GM21717 (cell line): ENCODE results near the gene AKAP7.
"Not testable (repeated sequence)": the region's sequence is repeated elsewhere in the genome, so short reads cannot be mapped to it uniquely, and the experiment has no call there.

Experiments used
- ATAC-seq: cut with Tn5 transposase; IDR thresholded peaks from one replicate; pipeline ENCODE4 v1.9.1; 2021; ENCODE audit warnings: mild to moderate bottlenecking, moderate library complexity; ENCODE audit not compliant: unreplicated experiment

AKAP7 gene

DNA sequence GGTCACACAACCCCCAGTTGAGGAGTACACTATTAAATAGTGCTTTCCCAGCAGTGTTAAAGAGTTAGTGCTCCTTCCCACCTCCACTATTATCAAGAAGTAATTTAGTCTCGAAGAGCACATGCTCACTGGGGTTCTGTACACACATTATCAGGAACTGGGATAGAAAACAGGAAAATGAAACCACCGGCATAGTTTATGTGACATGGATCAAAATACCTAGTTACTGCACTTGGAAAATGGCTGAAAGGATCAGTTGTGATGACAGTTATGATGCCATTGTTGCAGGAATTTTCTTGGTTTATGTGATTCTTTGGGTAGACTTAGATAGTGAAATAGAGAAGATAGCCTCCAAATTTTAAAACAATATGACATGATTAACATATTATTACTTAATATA is 152.9 kb downstream of the AKAP7 start:
- no peak for ATAC-seq

- ATAC-seq = no peak
These were observed 155.7 kb downstream of the AKAP7 start for GRCh38 chr6:131290955-131291354.

DNA sequence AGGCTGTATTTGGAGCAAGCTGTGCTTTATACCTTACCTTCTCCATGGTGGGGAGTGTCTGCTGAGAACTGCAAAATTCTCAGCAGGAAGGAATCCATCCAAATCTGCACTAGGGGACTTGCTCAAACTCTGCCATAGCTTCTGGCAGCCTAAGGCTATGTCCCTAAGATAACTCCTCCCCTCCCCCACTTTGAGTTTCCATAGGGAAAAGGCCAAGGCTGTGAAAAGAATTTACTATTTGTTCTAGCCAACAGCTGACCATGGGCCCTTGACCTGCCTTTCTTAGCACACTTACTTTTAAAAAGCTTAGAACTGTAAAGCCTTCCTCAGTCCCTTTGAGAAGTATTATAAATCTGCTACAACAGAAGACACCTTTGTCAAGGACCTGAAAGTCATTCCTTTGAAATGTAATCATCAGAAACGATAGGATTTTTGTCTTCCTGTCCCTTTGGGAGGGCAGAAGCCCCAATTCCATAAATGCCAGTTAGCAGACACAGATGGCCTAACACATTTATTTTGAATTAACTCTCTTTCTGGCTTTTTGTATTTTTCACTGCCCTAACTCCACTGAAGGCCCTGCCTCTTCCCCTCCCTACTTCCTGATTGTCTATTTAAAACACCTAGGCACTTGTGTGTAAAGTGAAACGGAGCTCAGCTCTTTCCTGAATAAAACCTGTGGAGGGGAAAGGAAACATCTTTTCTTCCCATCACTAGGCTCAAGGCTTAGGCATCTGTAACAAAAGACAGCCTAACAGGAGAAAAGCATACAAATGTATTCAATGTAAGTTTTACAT is 157.1 kb downstream of the AKAP7 start:
- ATAC-seq = no peak

DNA sequence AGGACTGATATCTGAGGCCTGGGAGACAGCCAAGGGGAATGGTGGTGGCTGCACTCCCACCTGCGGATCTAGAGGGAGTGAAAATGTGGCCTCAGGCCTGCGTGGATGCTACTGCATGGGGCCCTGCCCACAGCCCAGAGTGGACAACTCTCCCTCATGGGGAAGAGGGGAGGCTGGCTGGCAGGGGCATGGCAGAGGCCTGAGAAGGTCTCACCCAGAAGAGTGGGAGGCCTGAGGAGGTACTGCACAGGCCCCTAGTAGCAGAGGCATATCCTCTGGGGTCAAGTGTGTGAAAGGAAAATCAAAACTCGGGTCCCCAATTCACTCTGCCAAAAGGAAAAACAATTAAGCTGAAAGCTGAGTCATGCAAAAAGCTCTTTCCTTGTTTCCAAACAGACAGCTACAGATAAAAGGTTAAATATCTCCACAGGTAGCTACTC is 158.2 kb downstream of the AKAP7 start:
- ATAC-seq = no peak

DNA sequence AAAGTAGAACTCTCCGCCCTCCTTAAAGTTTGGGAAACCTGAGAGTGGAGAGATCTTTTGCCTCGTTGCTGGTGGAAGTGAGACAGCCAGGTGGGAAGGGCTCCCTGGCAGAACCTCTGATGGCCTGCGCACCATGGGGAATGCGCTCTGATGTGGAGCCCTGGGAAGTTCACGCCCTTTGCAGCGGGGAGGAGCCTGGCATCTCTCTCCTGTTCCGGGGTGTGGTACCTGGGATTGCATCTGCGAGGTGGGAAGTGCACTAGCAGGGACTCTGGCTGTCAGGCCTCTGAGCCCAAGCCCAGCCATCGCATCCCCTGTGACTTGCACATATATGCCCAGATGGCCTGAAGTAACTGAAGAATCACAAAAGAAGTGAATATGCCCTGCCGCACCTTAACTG is 159.8 kb downstream of the AKAP7 start:
- ATAC-seq = no peak

- not testable (repeated sequence) for ATAC-seq
These were observed 165.6 kb downstream of the AKAP7 start for GRCh38 chr6:131300826-131301225.

DNA sequence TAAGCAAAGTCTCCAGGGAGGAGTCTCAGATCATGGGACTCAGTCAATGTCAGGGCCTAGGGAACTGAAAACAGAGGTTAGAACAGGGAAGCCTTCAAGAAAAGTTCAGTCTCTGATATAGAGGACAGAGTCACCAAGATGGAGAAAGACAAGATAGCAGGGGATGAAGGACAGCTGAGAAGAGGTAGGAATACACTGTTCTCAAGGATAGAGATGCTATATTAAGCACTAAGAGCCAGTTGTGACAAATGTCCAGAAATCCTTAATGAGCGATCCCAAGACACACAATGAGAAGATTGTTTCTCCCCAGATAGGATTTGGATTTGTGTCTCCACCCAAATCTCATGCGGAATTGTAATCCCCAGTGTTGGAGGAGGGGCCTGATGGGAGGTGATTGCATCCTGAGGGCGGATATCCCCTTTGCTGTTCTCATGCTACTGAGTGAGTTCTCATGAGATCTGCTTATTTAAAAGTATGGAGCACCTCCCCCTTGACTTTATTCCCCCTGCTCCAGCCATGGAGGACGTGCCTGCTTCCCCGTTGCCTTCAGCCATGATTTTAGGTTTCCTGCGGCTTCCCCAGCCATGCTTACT is 168.2 kb downstream of the AKAP7 start:
- no peak for ATAC-seq

GRCh38 chr6:131305037-131305850 is 170.0 kb downstream of the AKAP7 start:
- ATAC-seq = no peak

GRCh38 chr6:131309437-131309836 is 174.2 kb downstream of the AKAP7 start:
- ATAC-seq = no peak

DNA sequence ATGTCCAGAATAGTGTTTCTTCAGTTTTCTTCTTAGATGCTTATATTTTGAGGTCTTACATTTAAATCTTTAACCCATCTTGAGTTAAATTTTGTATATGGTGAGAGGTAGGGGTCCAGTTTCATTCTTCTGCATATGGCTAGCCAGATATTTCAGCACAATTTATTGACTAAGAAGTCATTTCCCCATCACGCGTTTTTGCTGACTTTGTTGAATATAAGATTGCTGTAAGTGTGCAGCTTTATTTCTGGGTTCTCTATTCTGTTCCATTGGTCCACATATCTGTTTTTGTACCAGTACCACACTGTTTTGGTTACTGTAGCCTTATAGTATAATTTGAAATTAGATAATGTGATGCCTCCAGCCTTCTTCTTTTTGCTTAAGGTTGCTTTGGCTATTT is 179.6 kb downstream of the AKAP7 start:
- no peak for ATAC-seq

DNA sequence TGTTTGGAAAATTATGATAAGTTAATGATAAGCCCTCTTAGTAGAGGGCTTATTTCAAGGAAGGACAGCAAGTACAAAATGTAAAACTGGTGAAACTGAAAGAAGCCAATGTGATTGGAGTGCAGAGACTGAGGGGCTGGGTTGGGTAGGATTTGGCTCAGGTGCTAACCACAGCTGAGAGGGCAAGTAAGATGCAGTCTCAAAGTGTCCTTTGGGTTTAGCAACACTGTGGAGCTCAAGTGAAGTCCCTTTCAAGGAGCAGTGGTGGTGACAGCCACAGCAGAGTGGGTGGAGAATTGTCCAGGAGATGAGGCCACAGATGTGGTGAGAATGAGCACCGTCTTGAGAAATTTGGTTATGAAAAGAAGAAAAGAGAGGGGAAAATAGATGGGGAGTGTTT is 181.4 kb downstream of the AKAP7 start:
- no peak for ATAC-seq

- no peak for ATAC-seq
These were observed 182.2 kb downstream of the AKAP7 start for GRCh38 chr6:131317516-131317915.

DNA sequence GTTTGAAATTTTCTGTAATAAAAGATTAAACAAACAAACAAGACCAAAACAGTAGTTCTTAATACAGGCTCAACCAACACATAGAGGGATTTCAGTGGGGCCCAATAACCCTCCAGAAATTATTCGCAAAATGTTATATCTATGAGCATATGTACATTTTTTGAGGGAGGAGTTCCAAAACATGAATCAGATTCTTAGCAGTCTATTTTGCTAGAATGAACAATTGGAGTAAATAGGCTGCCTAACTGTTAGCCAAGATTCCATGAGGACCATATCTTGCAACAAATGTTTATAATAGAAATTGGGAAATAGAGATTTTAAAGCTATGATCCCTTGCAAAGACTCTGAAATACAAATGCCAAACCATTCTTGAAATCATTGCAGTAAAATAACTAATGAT is 186.3 kb downstream of the AKAP7 start:
- no peak for ATAC-seq

DNA sequence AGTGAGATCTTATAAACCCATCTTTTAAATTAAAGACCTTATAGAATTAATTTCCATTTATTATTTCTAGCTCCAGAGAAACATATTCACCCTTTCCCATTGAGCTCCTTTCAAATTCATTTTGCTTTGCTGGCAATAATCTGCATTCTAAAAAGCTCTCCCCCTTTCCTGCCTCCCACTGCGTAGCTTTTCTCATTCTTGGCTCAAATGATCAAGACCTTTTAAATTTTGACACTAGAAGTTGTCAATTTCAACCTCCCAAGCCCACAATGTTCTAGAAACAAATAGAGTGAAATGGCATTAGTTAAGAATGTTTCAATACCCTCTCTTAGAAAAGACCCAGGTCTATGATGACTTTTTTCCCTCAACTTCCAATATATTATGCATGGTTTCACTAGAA is 186.9 kb downstream of the AKAP7 start:
- ATAC-seq = no peak

GRCh38 chr6:131325669-131326068 is 190.4 kb downstream of the AKAP7 start:
- not testable (repeated sequence) for ATAC-seq

GRCh38 chr6:131328727-131329126 is 193.5 kb downstream of the AKAP7 start:
- not testable (repeated sequence) for ATAC-seq

- ATAC-seq = no peak
These were observed 195.9 kb downstream of the AKAP7 start for GRCh38 chr6:131331151-131331550.

DNA sequence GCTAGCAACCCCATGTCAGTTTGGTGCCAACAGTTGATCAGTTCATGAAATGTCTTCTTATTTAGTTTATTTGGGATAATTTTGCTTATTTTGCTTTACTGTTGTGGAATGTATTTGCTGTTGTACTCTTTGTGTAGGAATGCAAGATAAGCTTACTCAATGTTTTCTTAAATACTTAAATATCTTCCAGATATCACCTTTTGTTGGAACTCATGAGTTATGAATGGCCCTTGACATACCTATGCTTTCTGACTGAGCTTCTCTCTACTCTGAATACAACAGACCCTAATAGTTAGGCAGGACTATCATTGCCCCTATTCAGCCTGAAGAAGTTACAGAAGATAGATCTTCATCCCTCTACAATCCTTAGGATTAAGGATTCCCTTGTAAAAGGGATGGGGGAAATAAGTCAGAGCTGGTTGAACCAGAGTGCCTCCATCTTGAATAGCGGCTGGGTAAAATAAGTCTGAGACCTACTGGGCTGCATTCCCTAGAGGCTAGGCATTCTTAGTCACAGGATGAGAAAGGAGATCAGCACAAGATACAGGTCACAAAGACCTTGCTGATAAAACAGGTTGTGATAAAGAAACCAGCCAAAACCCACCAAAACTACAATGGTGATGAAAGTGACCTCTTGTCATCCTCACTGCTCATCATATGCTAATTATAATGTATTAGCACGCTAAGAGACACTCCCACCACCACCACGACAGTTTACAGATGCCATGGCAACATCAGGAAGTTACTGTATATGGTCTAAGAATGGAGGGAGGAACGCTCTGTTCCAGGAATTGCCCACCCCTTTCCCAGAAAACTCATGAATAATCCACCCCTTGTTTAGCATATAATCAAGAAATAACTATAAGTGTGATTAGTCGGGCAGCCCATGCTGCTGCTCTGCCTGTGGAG is 196.9 kb downstream of the AKAP7 start:
- ATAC-seq = no peak
